Measurements from ENCODE around the gene MRPL37. TPM values are rescaled to one million over a fixed set of nuclear protein-coding genes. Genes with fewer than 3 reads are reported as not detected.

Gene MRPL37
- total and polyA plus RNA-seq, 12 donors: 24.9 to 174 (median 107) TPM

DNA sequence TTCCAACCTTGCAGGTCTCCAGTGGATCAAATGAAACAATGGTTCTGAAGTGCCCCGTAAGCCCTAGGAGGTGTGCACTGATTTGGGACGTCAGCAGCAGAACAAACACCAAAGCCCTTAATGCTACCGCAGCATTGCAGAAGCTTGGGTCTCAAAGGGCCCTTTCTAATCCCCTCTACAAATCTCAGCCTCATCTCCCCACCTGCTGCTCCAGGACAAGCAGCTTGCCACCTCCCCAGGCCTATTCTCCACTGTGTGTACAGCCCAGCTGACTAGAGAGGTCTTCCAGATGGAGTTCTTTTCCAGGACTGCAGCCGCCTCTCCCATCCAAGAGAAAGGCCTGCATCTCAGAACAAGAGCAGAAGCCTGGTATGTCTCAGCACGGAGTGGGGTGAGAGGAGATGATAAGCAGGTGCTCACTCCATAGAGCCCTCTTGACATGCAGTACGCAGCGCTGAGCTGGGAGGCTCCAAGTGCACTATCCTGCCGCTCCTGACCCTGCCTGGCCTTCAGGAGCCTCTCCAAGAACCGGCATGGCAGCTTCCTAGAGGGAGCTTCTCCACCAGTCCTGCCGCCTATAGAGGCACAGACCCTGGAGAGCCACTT, 46.3 kb downstream of the MRPL37 start:
- TF ChIP-seq, protein P1, sequence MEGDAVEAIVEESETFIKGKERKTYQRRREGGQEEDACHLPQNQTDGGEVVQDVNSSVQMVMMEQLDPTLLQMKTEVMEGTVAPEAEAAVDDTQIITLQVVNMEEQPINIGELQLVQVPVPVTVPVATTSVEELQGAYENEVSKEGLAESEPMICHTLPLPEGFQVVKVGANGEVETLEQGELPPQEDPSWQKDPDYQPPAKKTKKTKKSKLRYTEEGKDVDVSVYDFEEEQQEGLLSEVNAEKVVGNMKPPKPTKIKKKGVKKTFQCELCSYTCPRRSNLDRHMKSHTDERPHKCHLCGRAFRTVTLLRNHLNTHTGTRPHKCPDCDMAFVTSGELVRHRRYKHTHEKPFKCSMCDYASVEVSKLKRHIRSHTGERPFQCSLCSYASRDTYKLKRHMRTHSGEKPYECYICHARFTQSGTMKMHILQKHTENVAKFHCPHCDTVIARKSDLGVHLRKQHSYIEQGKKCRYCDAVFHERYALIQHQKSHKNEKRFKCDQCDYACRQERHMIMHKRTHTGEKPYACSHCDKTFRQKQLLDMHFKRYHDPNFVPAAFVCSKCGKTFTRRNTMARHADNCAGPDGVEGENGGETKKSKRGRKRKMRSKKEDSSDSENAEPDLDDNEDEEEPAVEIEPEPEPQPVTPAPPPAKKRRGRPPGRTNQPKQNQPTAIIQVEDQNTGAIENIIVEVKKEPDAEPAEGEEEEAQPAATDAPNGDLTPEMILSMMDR (IDR thresholded peaks at IDR 0.05): no peak
- TF ChIP-seq POLR2A (IDR thresholded peaks at IDR 0.05): no peak
- Histone ChIP-seq H3K27ac (peak overlapping the region in 2 of 5 donors; percentile 36 to 89), H3K36me3 (replicated peaks in 1 of 2) (peaks cover 0 to 31% of the 10 kb centered on the region in 2 donors), H3K27me3 (no peaks in the 10 kb centered on the region), H3K4me1 (replicated peaks in 1 of 2) (peaks cover 24 to 33% of the 10 kb centered on the region in 2 donors), H3K9me3 (replicated peaks in 1 of 3) (no peaks in the 10 kb centered on the region), H3K4me3 (no peak overlapping the region)
- DNase-seq: no peak
- intact Hi-C loops (cut with DNase I): no loop called here
- 79 to 91% (median 84%) methylated on average over 9 to 10 of the region's 10 CpGs for WGBS, 4 donors

DNA sequence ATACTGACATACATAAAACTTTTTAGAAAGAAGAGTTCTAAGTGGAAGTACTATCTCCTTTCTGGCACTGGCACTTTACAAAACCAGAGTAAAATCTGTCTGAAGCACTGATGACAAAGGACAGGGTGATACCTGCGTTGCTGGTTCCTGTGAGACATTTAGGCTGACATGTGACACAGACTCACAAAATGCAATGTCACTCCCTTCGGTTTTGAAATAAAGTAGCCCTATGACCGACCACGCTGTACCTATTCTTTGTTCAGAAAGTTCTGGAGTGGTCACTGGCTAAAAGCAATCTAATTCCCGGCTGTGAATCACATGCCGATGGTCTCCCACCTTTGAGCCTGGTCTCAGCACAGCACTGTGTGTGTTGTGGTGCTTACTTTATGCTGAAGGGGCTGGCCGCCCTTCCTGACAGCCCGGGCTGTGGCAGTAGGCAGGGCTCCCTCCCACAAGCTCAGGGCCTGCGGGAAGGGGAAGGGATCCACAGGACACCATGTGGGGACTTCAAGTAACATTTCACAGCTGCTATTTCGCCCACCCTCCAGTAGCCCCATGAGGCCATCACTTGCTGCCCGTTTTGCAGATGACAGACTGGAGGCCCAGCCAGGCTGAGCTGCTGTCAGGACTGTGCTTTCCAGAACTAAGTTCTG, 48.0 kb downstream of the MRPL37 start:
- no peak for DNase-seq
- 84 to 90% (median 87%) methylated on average over 9 to 11 of the region's 11 CpGs for WGBS, 4 donors
- Histone ChIP-seq H3K27ac (peak overlapping the region in 3 of 5 donors; percentile 36 to 89 (median 76)), H3K27me3 (no peaks in the 10 kb centered on the region), H3K9me3 (replicated peaks in 1 of 3) (no peaks in the 10 kb centered on the region), H3K4me1 (replicated peaks in 1 of 2) (peaks cover 24 to 34% of the 10 kb centered on the region in 2 donors), H3K4me3 (no peak overlapping the region), H3K36me3 (replicated peaks in 1 of 2) (peaks cover 0 to 20% of the 10 kb centered on the region in 2 donors)
- no peak for TF ChIP-seq POLR2A (IDR thresholded peaks at IDR 0.05)
- TF ChIP-seq, protein P1 (IDR thresholded peaks at IDR 0.05): no peak
- intact Hi-C loops (cut with DNase I): no loop called here

DNA sequence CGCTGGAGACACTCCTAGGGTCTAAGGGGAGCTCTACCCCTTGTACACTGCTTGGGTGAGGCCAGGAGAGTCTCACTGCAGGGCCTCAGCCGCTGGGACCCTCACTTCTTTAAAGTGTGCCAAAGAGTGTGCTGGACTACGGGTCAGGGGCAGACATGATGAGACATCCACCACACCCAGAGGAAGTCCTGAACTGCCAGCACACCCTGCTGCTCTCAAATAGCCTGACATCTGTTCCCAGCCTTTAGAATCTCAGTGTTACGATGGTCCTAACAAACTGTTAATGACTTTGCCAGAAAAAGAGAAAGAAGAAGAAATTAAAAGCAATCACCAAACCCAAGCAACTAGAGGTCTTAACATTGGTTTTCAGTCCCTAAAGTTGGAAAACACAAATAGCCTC, 49.0 kb downstream of the MRPL37 start:
- intact Hi-C loops (cut with DNase I): no loop called here
- Histone ChIP-seq H3K36me3 (replicated peaks in 1 of 2) (peaks cover 0 to 11% of the 10 kb centered on the region in 2 donors), H3K9me3 (replicated peaks in 1 of 3) (no peaks in the 10 kb centered on the region), H3K4me1 (replicated peaks in 1 of 2) (peaks cover 24 to 34% of the 10 kb centered on the region in 2 donors), H3K27ac (peak overlapping the region in 4 of 5 donors; percentile 7 to 89 (median 65)), H3K27me3 (no peaks in the 10 kb centered on the region), H3K4me3 (no peak overlapping the region)
- TF ChIP-seq, protein P1 (IDR thresholded peaks at IDR 0.05): no peak
- TF ChIP-seq POLR2A (IDR thresholded peaks at IDR 0.05): no peak
- no peak for DNase-seq
- WGBS, 4 donors: 63 to 76% (median 70%) methylated on average over 4 of the region's 4 CpGs

DNA sequence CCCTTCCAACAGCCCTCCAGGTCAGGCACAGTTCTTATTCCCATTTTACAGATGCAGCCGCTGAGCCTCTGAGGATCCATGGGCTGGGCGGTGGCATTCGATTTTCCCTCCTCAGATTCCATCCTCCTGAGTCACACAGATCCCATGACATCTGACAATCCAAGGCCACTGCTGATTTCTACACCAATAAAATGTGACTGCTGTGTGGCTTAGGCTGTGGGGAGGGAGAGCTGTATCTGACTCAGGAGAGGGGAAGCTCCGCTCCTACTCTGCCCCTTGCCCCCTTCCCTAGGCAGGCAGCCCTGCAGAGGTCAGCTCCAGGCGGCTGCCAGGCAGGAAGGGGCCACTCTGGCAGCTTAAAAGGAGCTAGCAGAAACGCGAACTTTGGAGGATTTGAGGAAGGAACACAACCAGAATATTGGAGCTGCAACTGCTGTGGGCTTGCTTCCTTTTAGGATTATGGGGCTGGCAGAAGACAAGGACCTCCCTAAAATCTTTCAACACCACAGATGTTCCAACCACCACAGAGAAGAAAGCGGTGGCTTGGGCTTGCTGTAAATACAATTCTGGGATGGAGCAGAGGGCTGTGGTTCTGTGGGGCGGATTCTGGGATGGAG, 50.0 kb downstream of the MRPL37 start:
- Histone ChIP-seq H3K36me3 (replicated peaks in 1 of 2) (peaks cover 0 to 11% of the 10 kb centered on the region in 2 donors), H3K4me3 (peak overlapping the region in 1 of 4 donors; percentile 12), H3K27ac (peak overlapping the region in 4 of 5 donors; percentile 44 to 89 (median 76)), H3K4me1 (replicated peaks in 1 of 2) (peaks cover 24 to 34% of the 10 kb centered on the region in 2 donors), H3K27me3 (no peaks in the 10 kb centered on the region), H3K9me3 (replicated peaks in 1 of 3) (no peaks in the 10 kb centered on the region)
- DNase-seq: peak; percentile 73 to 90 (median 88)
- TF ChIP-seq, protein P1 (IDR thresholded peaks at IDR 0.05): no peak
- TF ChIP-seq POLR2A (IDR thresholded peaks at IDR 0.05): peak in 1 of 2 donors; percentile 87
- intact Hi-C loops (cut with DNase I): no loop called here
- 40 to 50% (median 43%) methylated on average over 7 to 9 of the region's 9 CpGs for WGBS, 4 donors

All from adrenal gland (tissue), 12 donors.